Measurements from ENCODE around the gene MAT1A.
"Not testable (repeated sequence)": the region's sequence is repeated elsewhere in the genome, so short reads cannot be mapped to it uniquely, and the experiment has no call there.

DNA sequence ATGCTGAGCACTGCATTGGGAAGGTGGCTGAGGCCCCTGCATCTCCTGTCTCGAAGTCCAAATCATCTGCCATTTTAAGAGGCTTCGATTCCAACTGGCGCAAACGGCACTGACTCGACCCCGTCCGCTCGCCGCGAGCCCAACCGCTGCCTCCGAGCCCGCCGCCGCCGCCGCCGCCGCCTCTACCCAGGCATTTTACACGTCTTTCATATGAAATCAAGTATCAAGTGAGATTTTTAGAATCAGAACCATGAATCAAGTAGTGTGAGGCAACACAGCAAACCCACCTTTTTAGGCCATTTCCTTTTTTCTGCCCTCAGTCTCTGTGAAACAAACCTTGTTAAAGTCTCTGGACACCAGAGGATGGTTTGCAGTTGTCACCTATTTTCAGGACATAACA, 41.8 kb downstream of the MAT1A start:
- TF ChIP-seq, protein P1, sequence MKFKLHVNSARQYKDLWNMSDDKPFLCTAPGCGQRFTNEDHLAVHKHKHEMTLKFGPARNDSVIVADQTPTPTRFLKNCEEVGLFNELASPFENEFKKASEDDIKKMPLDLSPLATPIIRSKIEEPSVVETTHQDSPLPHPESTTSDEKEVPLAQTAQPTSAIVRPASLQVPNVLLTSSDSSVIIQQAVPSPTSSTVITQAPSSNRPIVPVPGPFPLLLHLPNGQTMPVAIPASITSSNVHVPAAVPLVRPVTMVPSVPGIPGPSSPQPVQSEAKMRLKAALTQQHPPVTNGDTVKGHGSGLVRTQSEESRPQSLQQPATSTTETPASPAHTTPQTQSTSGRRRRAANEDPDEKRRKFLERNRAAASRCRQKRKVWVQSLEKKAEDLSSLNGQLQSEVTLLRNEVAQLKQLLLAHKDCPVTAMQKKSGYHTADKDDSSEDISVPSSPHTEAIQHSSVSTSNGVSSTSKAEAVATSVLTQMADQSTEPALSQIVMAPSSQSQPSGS (IDR thresholded peaks at IDR 0.05; ENCODE audit: low read length): not testable (repeated sequence)
- not testable (repeated sequence) for TF ChIP-seq CHD2 (IDR thresholded peaks at IDR 0.05; ENCODE audit: low read length); CTCF (IDR thresholded peaks at IDR 0.05; ENCODE audit: control extremely low read depth in 1 of 3, insufficient read depth in 1 of 3, low read depth in 1 of 3, low read length in 3 of 3); MAX (IDR thresholded peaks at IDR 0.05); RFX5 (IDR thresholded peaks at IDR 0.05; ENCODE audit: borderline replicate concordance, low read depth, low read length); EZH2 (IDR thresholded peaks at IDR 0.05; ENCODE audit: low read depth, low read length, severe bottlenecking); JUN (IDR thresholded peaks at IDR 0.05; ENCODE audit: low read depth, low read length); SP2 (IDR thresholded peaks at IDR 0.05; ENCODE audit: low read length); POLR2AphosphoS5 (IDR thresholded peaks at IDR 0.05; ENCODE audit: low read depth, low read length)
